HepG2 (cell line): ENCODE data around the gene TTBK1. TPM values are rescaled to one million over a fixed set of nuclear protein-coding genes. Genes with fewer than 3 reads are reported as not detected.
A peak's percentile ranks its signal among the peaks of the same experiment; 100 is the strongest.

Experiments used
- AHR ChIP-seq: IDR thresholded peaks from 2 replicates; pipeline ENCODE4 v1.6.1; 2018; ENCODE audit warnings: missing genetic modification reagents, missing compliant biosample characterization
- BORCS8-MEF2B ChIP-seq: sonication (generic); formaldehyde crosslinking; IDR thresholded peaks from 2 replicates; pipeline ENCODE4 v1.8.0; 2022; ENCODE audit warnings: mild to moderate bottlenecking, missing genetic modification reagents
- HMGXB4 ChIP-seq, 2 experiments: sonication (generic) in 1 of 2; formaldehyde crosslinking in 1 of 2; IDR thresholded peaks; 2 replicates each; pipeline versions ENCODE4 v1.4.0 to v1.6.1; 2018 to 2020; ENCODE audit warnings: missing genetic modification reagents in 2 of 2, borderline replicate concordance in 1 of 2, low read depth in 1 of 2, mild to moderate bottlenecking in 1 of 2, missing biosample characterization in 1 of 2
- HNF4G ChIP-seq, 2 experiments: sonication (generic) in 1 of 2; formaldehyde crosslinking in 1 of 2; IDR thresholded peaks; 2 replicates each; pipeline versions ENCODE4 v1.4.0 to v1.6.1; 2011 to 2020; ENCODE audit warnings: borderline replicate concordance in 2 of 2, low read depth in 2 of 2, mild to moderate bottlenecking in 2 of 2, low read length in 1 of 2, missing genetic modification reagents in 1 of 2, moderate library complexity in 1 of 2
- HNRNPLL ChIP-seq: fragments of 200-400 bp; formaldehyde crosslinking; IDR thresholded peaks from 2 replicates; pipeline ENCODE4 v1.6.1; 2017; ENCODE audit warnings: mild to moderate bottlenecking, low read depth, low read length; ENCODE audit not compliant: poor library complexity, severe bottlenecking
- HNRNPUL1 ChIP-seq: fragments of 200-400 bp; formaldehyde crosslinking; IDR thresholded peaks from 2 replicates; pipeline ENCODE4 v1.6.1; 2017; ENCODE audit warnings: low read depth, mild to moderate bottlenecking, low read length, moderate library complexity
- IKZF5 ChIP-seq: IDR thresholded peaks from 2 replicates; pipeline ENCODE4 v1.6.1; 2018; ENCODE audit warnings: missing genetic modification reagents, mild to moderate bottlenecking, missing compliant biosample characterization
- JDP2 ChIP-seq: sonication (generic); formaldehyde crosslinking; IDR thresholded peaks from 2 replicates; pipeline ENCODE4 v1.8.1; 2022; ENCODE audit warnings: missing genetic modification reagents, borderline replicate concordance
- MBNL3 ChIP-seq: fragments of 250-450 bp; sonication (Bioruptor Pico); conservative IDR thresholded peaks from 2 replicates; pipeline ENCODE4 v1.8.0; 2022; ENCODE audit warnings: mild to moderate bottlenecking, inconsistent platforms
- MLLT10 ChIP-seq: sonication (generic); formaldehyde crosslinking; IDR thresholded peaks from 2 replicates; pipeline ENCODE4 v1.4.0; 2020; ENCODE audit warnings: missing genetic modification reagents
- MTERF4 ChIP-seq: sonication (generic); formaldehyde crosslinking; IDR thresholded peaks from 2 replicates; pipeline ENCODE4 v1.8.0; 2023; ENCODE audit warnings: mild to moderate bottlenecking, missing genetic modification reagents
- NCOA1 ChIP-seq: sonication (generic); formaldehyde crosslinking; IDR thresholded peaks from 2 replicates; pipeline ENCODE4 v1.9.0; 2021; ENCODE audit warnings: missing genetic modification reagents
- RBM39 ChIP-seq: fragments of 200-400 bp; formaldehyde crosslinking; IDR thresholded peaks from one replicate; pipeline ENCODE4 v1.6.1; 2018; ENCODE audit warnings: antibody characterized with exemption, mild to moderate bottlenecking, low read depth, low read length; ENCODE audit not compliant: poor library complexity, severe bottlenecking
- SKIL ChIP-seq: sonication (generic); formaldehyde crosslinking; IDR thresholded peaks from 2 replicates; pipeline ENCODE4 v1.8.0; 2022; ENCODE audit warnings: missing genetic modification reagents, mild to moderate bottlenecking, moderate library complexity, borderline replicate concordance
- TCF7L2 ChIP-seq: IDR thresholded peaks from 2 replicates; pipeline ENCODE4 v1.6.1; 2011; ENCODE audit warnings: mild to moderate bottlenecking, low read depth, low read length, moderate library complexity
- TP53 ChIP-seq: sonication (generic); formaldehyde crosslinking; conservative IDR thresholded peaks from 2 replicates; pipeline ENCODE4 v1.4.0; 2020; ENCODE audit warnings: missing genetic modification reagents
- ZNF432 ChIP-seq: sonication (generic); formaldehyde crosslinking; IDR thresholded peaks from 2 replicates; pipeline ENCODE4 v1.5.0; 2020; ENCODE audit warnings: missing genetic modification reagents, mild to moderate bottlenecking, borderline replicate concordance
- polyA plus RNA-seq, 8 experiments: library from polyadenylated mRNA; depleted of rRNA in 3 of 8; stranded (reverse) in 7 of 8; unstranded in 1 of 8; fragments of >200 nt; fragmentation: Illumina TruSeq in 4 of 8; extraction: Trizol in 4 of 8; gene quantifications; 2 replicates each; pipeline versions ENCODE4 v1.2.1 to v1.2.3, GENCODE V29; 2011 to 2016; ENCODE audit warnings: low read depth in 4 of 8, missing spikeins in 1 of 8, mixed read lengths in 1 of 8; ENCODE audit not compliant: insufficient read depth in 1 of 8
- total RNA-seq, 5 experiments: library from RNA; depleted of rRNA; stranded (reverse); fragments of >200 nt; fragmentation: Illumina TruSeq; extraction: Trizol; gene quantifications; 2 replicates each; pipeline ENCODE4 v1.2.3, GENCODE V29; 2016; ENCODE audit warnings: low read depth in 1 of 5
- TF ChIP-seq, protein P1 (sequence below): sonication (generic); formaldehyde crosslinking; IDR thresholded peaks from 2 replicates; pipeline ENCODE4 v1.4.0; 2020; ENCODE audit warnings: missing genetic modification reagents, mild to moderate bottlenecking, borderline replicate concordance
- TF ChIP-seq, protein P2 (sequence below): IDR thresholded peaks from 2 replicates; pipeline ENCODE4 v1.6.1; 2016

Gene TTBK1
- total and polyA plus RNA-seq, 2 of the 13 experiments (the other 11 are each of a cell fraction or from before 2014, with no cell fraction given), result 0.24 to 0.33 TPM

DNA sequence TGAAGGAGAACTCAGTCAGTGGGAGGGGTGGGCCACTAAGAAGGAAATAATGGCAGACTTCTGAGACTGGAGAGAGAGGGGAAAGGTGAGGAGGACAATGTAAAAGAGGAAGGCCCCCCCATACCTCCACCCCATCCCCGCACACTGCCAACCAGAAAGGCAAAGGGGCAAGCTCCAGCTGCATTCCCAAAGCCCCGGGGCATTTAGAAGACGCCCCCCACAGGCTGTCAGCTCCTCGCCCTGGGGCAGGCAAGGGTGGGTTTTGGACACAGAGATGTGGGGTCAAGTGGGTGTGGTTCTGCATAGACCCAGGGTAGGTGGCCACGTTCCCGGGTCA is 34.0 kb downstream of the TTBK1 start (continued):
- TF ChIP-seq, protein P1, sequence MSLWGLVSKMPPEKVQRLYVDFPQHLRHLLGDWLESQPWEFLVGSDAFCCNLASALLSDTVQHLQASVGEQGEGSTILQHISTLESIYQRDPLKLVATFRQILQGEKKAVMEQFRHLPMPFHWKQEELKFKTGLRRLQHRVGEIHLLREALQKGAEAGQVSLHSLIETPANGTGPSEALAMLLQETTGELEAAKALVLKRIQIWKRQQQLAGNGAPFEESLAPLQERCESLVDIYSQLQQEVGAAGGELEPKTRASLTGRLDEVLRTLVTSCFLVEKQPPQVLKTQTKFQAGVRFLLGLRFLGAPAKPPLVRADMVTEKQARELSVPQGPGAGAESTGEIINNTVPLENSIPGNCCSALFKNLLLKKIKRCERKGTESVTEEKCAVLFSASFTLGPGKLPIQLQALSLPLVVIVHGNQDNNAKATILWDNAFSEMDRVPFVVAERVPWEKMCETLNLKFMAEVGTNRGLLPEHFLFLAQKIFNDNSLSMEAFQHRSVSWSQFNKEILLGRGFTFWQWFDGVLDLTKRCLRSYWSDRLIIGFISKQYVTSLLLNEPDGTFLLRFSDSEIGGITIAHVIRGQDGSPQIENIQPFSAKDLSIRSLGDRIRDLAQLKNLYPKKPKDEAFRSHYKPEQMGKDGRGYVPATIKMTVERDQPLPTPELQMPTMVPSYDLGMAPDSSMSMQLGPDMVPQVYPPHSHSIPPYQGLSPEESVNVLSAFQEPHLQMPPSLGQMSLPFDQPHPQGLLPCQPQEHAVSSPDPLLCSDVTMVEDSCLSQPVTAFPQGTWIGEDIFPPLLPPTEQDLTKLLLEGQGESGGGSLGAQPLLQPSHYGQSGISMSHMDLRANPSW (CRISPR knock-in tag), result no peak
- TF ChIP-seq HNRNPLL, result no peak
- no peak for TF ChIP-seq TP53 (CRISPR knock-in tag)
- no peak for TF ChIP-seq TCF7L2
- TF ChIP-seq HMGXB4 (CRISPR knock-in tag; IDR thresholded peaks at IDR 0.05; ENCODE audit: borderline replicate concordance in 1 of 2, low read depth in 1 of 2), result no peak
- TF ChIP-seq JDP2 (CRISPR knock-in tag), result no peak
- TF ChIP-seq HNRNPUL1, result no peak
- TF ChIP-seq MTERF4 (CRISPR knock-in tag), result 0 out of 2 replicates have a peak, but pooled peaks have one; percentile 45
- TF ChIP-seq MBNL3 (CRISPR knock-in tag), result no peak
- no peak for TF ChIP-seq MLLT10 (CRISPR knock-in tag)
- no peak for TF ChIP-seq HNF4G (IDR thresholded peaks at IDR 0.05; ENCODE audit: borderline replicate concordance, low read depth, low read length)
- no peak for TF ChIP-seq HNF4G (CRISPR knock-in tag; IDR thresholded peaks at IDR 0.05; ENCODE audit: borderline replicate concordance, low read depth)
- TF ChIP-seq ZNF432, result no peak
- no peak for TF ChIP-seq IKZF5
- no peak for TF ChIP-seq SKIL (CRISPR knock-in tag)
- no peak for TF ChIP-seq BORCS8-MEF2B (CRISPR knock-in tag)
- no peak for TF ChIP-seq RBM39
- no peak for TF ChIP-seq AHR
- TF ChIP-seq, protein P2, sequence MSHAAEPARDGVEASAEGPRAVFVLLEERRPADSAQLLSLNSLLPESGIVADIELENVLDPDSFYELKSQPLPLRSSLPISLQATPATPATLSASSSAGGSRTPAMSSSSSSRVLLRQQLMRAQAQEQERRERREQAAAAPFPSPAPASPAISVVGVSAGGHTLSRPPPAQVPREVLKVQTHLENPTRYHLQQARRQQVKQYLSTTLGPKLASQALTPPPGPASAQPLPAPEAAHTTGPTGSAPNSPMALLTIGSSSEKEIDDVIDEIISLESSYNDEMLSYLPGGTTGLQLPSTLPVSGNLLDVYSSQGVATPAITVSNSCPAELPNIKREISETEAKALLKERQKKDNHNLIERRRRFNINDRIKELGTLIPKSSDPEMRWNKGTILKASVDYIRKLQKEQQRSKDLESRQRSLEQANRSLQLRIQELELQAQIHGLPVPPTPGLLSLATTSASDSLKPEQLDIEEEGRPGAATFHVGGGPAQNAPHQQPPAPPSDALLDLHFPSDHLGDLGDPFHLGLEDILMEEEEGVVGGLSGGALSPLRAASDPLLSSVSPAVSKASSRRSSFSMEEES (CRISPR knock-in tag), result no peak
- no peak; the same call in 1 of the 2 replicates for TF ChIP-seq NCOA1 (CRISPR knock-in tag)
